SK-N-SH treated with all-trans-retinoic acid at 6 μM for 48 hours (cell line): ENCODE data around the gene KLHL24.
"Not testable (repeated sequence)": the region's sequence is repeated elsewhere in the genome, so short reads cannot be mapped to it uniquely, and the experiment has no call there.

Source experiments
- ATAC-seq: fragments of 200-7000 bp; cut with Tn5 transposase; 3 replicates; pipeline ENCODE4 v1.9.1; 2020; ENCODE audit warnings: mild to moderate bottlenecking, moderate library complexity
- ARNTL ChIP-seq: fragments of 450-650 bp; formaldehyde crosslinking; IDR thresholded peaks from 2 replicates; pipeline ENCODE4 v1.5.0; 2020; ENCODE audit warnings: low read depth, mild to moderate bottlenecking, moderate library complexity, borderline replicate concordance
- BACH2 ChIP-seq: fragments of 250-450 bp; sonication (Bioruptor Pico); IDR thresholded peaks from 2 replicates; pipeline ENCODE4 v1.9.0; 2021; ENCODE audit warnings: mild to moderate bottlenecking, borderline replicate concordance
- CSRNP3 ChIP-seq: fragments of 250-450 bp; sonication (Bioruptor Pico); IDR thresholded peaks from 2 replicates; pipeline ENCODE4 v1.5.1; 2021; ENCODE audit warnings: mild to moderate bottlenecking, moderate library complexity
- ESRRG ChIP-seq: fragments of 250-450 bp; sonication (Bioruptor Pico); IDR thresholded peaks from 2 replicates; pipeline ENCODE4 v1.6.1; 2021; ENCODE audit warnings: mild to moderate bottlenecking
- ISL1 ChIP-seq: fragments of 250-450 bp; sonication (Bioruptor Pico); IDR thresholded peaks from 2 replicates; pipeline ENCODE4 v2.1.2; 2022; ENCODE audit warnings: mild to moderate bottlenecking, moderate library complexity
- OSR1 ChIP-seq: fragments of 250-450 bp; sonication (Bioruptor Pico); IDR thresholded peaks from 2 replicates; pipeline ENCODE4 v1.8.0; 2022; ENCODE audit warnings: moderate library complexity, mild to moderate bottlenecking, inconsistent platforms
- PATZ1 ChIP-seq: fragments of 250-450 bp; sonication (Bioruptor Pico); IDR thresholded peaks from 2 replicates; pipeline ENCODE4 v1.8.0; 2020; ENCODE audit warnings: mild to moderate bottlenecking, moderate library complexity, borderline replicate concordance
- POU6F1 ChIP-seq: fragments of 250-450 bp; sonication (Bioruptor Pico); IDR thresholded peaks from 2 replicates; pipeline ENCODE4 v1.8.0; 2021; ENCODE audit warnings: low read depth, mild to moderate bottlenecking, moderate library complexity, borderline replicate concordance
- PPARA ChIP-seq: fragments of 250-450 bp; sonication (Bioruptor Pico); IDR thresholded peaks from 2 replicates; pipeline ENCODE4 v1.5.0; 2020; ENCODE audit warnings: mild to moderate bottlenecking, borderline replicate concordance
- RARB ChIP-seq: fragments of 250-450 bp; sonication (Bioruptor Pico); IDR thresholded peaks from 2 replicates; pipeline ENCODE4 v1.8.0; 2021; ENCODE audit warnings: mild to moderate bottlenecking, moderate library complexity
- TCF4 ChIP-seq: fragments of 250-450 bp; sonication (Bioruptor Pico); IDR thresholded peaks from 2 replicates; pipeline ENCODE4 v1.8.0; 2021; ENCODE audit warnings: mild to moderate bottlenecking, moderate library complexity, borderline replicate concordance
- TOX ChIP-seq: fragments of 250-450 bp; sonication (Bioruptor Pico); IDR thresholded peaks from 2 replicates; pipeline ENCODE4 v1.8.0; 2021; ENCODE audit warnings: mild to moderate bottlenecking, moderate library complexity, borderline replicate concordance
- TSHZ2 ChIP-seq: fragments of 250-450 bp; sonication (Bioruptor Pico); IDR thresholded peaks from 2 replicates; pipeline ENCODE4 v1.5.0; 2020; ENCODE audit warnings: mild to moderate bottlenecking, moderate library complexity
- ZC3H10 ChIP-seq: fragments of 250-450 bp; sonication (Bioruptor Pico); IDR thresholded peaks from 2 replicates; pipeline ENCODE4 v1.5.1; 2021; ENCODE audit warnings: mild to moderate bottlenecking, moderate library complexity
- ZFP3 ChIP-seq: fragments of 250-450 bp; sonication (Bioruptor Pico); IDR thresholded peaks from 2 replicates; pipeline ENCODE4 v1.5.0; 2020; ENCODE audit warnings: mild to moderate bottlenecking, moderate library complexity
- ZFP30 ChIP-seq: fragments of 450-650 bp; formaldehyde crosslinking; IDR thresholded peaks from 2 replicates; pipeline ENCODE4 v1.5.0; 2022; ENCODE audit warnings: mild to moderate bottlenecking, moderate library complexity
- ZNF565 ChIP-seq: fragments of 450-650 bp; formaldehyde crosslinking; conservative IDR thresholded peaks from 2 replicates; pipeline ENCODE4 v1.5.0; 2020; ENCODE audit warnings: low read depth, mild to moderate bottlenecking, moderate library complexity
- ZNF70 ChIP-seq: fragments of 450-650 bp; formaldehyde crosslinking; IDR thresholded peaks from 2 replicates; pipeline ENCODE4 v1.5.0; 2020; ENCODE audit warnings: mild to moderate bottlenecking, moderate library complexity

Gene KLHL24

GRCh38 chr3:183597959-183598358 lies 37.5 kb upstream of the KLHL24 start:
- no peak for ATAC-seq

GRCh38 chr3:183611326-183611725 lies 24.1 kb upstream of the KLHL24 start:
- ATAC-seq, result not testable (repeated sequence)

More at GRCh38 chr3:183597959-183598358, 37.5 kb upstream of the KLHL24 start:
- TF ChIP-seq OSR1 (CRISPR knock-in tag), result no peak
- TF ChIP-seq ESRRG, result no peak
- TF ChIP-seq ISL1 (CRISPR knock-in tag), result no peak
- no peak for TF ChIP-seq TSHZ2 (CRISPR knock-in tag)
- no peak for TF ChIP-seq TCF4 (CRISPR knock-in tag)
- TF ChIP-seq PATZ1 (CRISPR knock-in tag), result no peak
- no peak for TF ChIP-seq ZNF565
- TF ChIP-seq ZNF70 (CRISPR knock-in tag), result no peak
- no peak for TF ChIP-seq POU6F1

- TF ChIP-seq ZNF565 (no peak), POU6F1 (no peak), PATZ1 (CRISPR knock-in tag) (no peak), TOX (CRISPR knock-in tag) (no peak), OSR1 (CRISPR knock-in tag) (no peak), RARB (CRISPR knock-in tag) (no peak), ZC3H10 (CRISPR knock-in tag) (no peak), ESRRG (no peak), PPARA (CRISPR knock-in tag) (no peak), ZFP30 (CRISPR knock-in tag) (no peak), CSRNP3 (CRISPR knock-in tag) (no peak), ARNTL (CRISPR knock-in tag) (no peak), ZFP3 (CRISPR knock-in tag) (no peak), BACH2 (CRISPR knock-in tag) (no peak), ISL1 (CRISPR knock-in tag) (no peak)
- ATAC-seq, result no peak
Measured at GRCh38 chr3:183613366-183614285, 21.8 kb upstream of the KLHL24 start.
